Cardiac septum (tissue), 1 donor: Measurements from ENCODE around the gene INPP4B. TPM values are rescaled to one million over a fixed set of nuclear protein-coding genes. Genes with fewer than 3 reads are reported as not detected.
"Not testable (repeated sequence)": the region's sequence is repeated elsewhere in the genome, so short reads cannot be mapped to it uniquely, and the experiment has no call there.

Experiments used
- DNase-seq: peaks from one replicate; pipeline ENCODE4 v3.0.0-alpha.2; 2020; ENCODE audit warnings: low spot score
- intact Hi-C: fragments of 100-400 bp; cut with DNase I; formaldehyde crosslinking; loops from one replicate; pipeline ENCODE4 v1.14.0; 2022
- total RNA-seq: library from RNA; stranded (reverse); fragmentation: NEBNext Ultra II Directional; extraction: Animal tissue kit (Norgen Biotek cat#: 25700); gene quantifications from one replicate; pipeline ENCODE4 v1.2.1, GENCODE V29; 2021
- donor health status: DM: no; HTN: no; CAD: no.

INPP4B gene
- total RNA-seq, 1 donor from 2014 or later = 83.1 TPM

DNA sequence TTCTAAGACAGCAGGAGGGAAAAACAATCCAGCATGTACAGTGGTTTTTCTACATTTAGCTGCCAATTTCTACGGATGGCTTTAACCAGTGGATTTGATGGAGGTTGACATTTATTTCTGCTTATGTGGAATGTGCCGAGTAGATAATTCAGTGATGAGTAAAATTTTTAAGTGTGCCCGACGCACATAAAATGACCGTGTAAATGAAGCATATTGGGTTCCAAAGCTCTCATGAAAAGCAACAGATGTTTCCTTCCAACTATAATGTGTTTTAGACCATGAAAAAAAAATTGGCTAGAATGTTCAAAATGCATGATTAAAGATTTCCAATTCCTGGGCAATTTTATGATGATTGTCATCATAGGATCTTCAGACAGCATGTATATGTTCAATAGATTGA is 14.1 kb downstream of the INPP4B start:
- DNase-seq = no peak
- intact Hi-C loops = no loop called here

DNA sequence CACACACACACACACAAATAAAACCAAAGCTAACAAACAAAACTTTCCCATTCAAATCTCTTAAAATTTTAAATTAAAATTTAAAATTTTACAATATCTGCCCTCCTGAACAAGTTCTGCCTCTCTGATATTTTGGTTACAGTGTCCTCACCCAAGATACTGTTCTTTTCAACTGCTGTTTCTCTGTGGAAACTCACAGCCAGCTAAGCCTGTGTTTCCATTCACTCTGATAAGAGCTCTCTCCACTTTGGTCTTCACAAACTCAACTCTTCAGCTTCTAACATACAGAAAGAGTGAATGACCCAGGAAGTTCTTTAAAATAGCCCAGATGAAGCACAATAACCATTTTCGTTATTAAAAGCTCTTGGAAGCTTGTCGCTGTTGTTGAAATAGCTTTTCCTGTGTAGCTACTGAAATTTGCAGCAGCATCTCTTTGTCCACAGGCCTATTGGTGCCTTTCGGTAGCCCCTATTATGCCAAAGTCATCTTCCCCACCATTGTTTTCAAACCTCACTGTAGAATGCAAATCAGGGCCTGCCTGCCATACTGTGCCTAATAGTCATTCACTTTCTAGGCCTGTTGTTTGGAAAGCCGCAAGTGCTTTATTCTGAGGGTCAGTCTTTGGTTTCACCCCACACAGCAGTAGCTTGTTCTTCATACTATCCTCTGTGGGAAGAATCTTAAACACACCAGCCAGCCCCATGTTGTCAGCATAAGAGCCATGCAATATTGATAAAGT is 19.4 kb downstream of the INPP4B start:
- DNase-seq = no peak

GRCh38 chr4:142824368-142824767 is 21.7 kb downstream of the INPP4B start:
- intact Hi-C loops = no loop called here

More for the DNA sequence above, 19.4 kb downstream of the INPP4B start:
- intact Hi-C loops = no loop called here

GRCh38 chr4:142823796-142824195 is 22.3 kb downstream of the INPP4B start:
- intact Hi-C loops = no loop called here
- DNase-seq = no peak

More at GRCh38 chr4:142824368-142824767, 21.7 kb downstream of the INPP4B start:
- DNase-seq = no peak

DNA sequence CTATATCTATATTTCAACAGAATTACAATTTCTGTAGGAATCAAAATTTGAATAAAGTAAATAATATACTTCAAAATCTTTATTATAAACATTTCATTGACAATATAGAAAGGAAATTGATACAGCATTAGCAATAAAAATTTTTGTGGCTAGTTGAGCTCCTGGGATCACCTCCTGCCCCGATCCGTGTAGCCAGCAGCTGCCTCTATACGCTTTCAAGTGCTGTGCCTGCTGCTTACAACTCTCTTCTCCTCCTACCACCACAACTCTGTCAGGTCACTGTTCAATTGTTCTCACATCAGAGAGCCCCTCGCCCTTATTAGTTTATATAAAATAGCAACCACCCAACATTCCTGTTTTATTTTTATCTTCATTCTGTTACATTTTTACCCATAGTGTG is 27.6 kb downstream of the INPP4B start:
- intact Hi-C loops = no loop called here
- DNase-seq = no peak

DNA sequence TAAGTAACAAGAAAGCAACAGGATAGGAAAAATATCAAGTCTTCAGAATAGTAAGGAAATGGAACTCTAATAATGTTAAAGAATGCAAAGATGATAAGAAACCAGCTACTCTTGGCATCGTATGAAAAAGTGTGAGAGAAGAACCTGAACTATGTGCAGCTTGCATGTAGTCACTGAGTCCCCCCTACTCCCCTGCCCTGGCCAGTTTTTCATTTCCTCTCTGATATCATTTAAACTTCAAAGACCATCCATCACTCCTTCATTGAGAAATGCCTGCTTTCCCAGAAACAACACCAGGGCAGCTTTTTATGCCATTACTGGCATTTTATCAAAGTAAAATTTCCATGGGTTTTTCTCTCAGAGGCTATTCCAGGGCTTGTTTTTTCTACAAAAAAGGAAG is 28.1 kb downstream of the INPP4B start:
- DNase-seq = no peak
- intact Hi-C loops = no loop called here

GRCh38 chr4:142817442-142817841 is 28.7 kb downstream of the INPP4B start:
- intact Hi-C loops = no loop called here
- DNase-seq = no peak

DNA sequence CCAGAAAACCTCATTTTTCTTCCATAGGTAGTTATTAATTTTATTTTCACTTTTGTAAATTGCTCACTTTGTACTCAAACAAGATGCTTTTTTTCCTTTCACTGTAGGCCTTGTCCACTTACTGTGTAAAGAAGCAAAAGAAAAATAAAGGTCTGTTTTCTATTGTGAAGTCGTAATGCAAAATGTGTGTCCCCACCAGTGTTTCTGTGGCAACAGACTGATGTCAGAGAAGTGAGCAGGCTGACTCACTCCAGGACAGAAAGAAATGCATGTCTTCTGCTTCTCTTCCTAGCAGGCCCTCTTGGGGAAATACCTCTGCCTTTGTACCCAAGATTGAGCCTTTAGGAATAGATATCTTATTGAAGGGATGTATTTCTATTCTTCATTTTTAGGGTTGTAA is 30.3 kb downstream of the INPP4B start:
- intact Hi-C loops = no loop called here

GRCh38 chr4:142813388-142813787 is 32.7 kb downstream of the INPP4B start:
- intact Hi-C loops = no loop called here
- no peak for DNase-seq

More for the DNA sequence above, 30.3 kb downstream of the INPP4B start:
- no peak for DNase-seq

DNA sequence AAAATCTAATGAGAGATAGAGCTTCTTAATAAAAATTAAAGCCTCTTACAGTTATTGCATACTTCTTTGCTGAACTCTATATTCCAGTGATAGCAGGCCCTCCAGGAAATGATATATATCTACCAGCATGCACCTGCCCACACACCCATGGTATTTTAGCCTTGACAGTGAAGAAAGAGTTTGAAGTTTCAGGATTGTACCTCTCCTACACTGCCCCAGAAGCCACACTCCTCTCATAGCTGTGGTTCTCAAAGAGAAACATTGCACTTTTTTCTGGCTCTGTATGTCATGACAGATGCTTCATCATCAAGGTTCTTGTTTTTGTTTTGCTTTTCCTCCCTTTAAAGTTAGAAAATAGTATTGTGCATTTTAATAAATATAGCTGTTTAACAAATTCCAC is 34.0 kb downstream of the INPP4B start:
- intact Hi-C loops = no loop called here
- no peak for DNase-seq

GRCh38 chr4:142811034-142811433 is 35.1 kb downstream of the INPP4B start:
- intact Hi-C loops = no loop called here
- DNase-seq = no peak

DNA sequence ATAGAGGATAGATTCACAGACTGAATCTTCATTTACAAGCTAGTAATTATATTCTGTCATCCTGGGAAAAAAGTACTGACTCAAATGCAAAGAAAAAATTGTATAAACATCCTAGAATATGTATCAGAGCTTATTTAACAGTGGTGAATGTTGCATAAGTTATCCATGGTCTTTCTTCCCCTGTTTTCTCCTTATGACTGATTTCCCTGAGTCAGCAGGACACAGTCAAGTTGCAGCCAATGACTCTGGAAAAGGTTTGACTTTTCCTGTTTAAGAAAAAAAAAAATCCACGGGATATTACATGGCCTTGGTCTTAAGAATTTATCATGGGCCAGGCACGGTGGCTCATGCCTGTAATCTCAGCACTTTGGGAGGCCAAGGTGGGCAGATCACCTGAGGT is 36.5 kb downstream of the INPP4B start:
- intact Hi-C loops = no loop called here
- DNase-seq = no peak

DNA sequence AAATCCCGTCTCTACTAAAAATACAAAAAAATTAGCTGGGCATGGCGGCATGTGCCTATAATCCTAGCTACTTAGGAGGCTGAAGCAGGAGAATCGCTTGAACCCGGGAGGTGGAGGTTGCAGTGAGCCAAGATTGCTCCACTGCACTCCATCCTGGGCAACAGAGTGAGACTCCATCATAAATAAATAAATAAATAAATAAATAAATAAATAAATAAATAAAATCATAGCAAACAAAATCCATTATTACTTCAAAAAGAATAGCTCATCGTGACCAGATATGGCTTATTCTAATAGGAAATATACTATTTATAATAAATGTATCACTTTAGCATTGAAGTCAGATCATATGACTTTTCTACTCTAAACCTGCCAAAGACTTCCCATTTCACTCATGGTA is 42.2 kb downstream of the INPP4B start:
- intact Hi-C loops, DNase-seq: not testable (repeated sequence)

DNA sequence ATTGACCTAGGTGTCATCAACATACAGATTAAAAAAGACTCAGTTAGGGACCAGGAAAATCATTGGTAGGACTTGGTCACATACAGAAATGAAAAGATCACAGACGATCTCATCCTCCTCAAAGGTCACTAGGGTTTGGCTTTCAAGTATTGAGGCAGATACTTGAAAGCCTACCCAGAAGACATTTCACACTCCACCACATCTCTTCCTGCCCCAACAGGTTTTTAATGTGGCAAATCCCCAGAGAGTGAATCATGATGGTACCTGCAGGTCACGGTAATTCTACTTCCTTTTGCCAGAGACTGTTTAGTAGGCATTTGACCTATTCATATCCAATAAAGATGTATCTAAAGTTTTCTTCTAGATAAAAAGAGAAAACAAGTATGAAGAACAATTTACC is 44.1 kb downstream of the INPP4B start:
- intact Hi-C loops = no loop called here
- DNase-seq = no peak

- DNase-seq = no peak
- intact Hi-C loops = no loop called here
Measured at GRCh38 chr4:142781114-142781513, 65.0 kb downstream of the INPP4B start.

DNA sequence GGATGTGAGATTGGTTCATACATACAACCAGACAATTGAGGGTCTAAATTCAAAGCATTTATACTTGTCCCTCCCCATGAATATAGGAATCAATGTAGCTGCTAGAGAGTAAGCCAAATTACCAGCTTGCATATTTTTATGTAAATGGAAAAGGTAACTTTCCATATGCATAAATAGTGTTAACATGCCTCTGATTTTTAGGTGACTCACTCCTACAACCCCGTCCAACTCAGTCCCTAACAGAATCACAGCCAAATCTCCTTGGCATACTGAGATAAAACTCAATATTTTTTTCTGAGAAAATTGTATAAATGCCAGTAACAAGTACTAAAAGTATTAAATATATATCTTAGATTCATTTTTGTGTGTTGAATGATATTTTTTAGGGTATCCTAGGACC is 67.2 kb downstream of the INPP4B start:
- DNase-seq = no peak
- intact Hi-C loops = no loop called here

GRCh38 chr4:142778430-142778829 is 67.7 kb downstream of the INPP4B start:
- intact Hi-C loops = no loop called here
- DNase-seq = no peak

GRCh38 chr4:142777045-142777743 is 68.9 kb downstream of the INPP4B start:
- no peak for DNase-seq
- intact Hi-C loops = no loop called here

DNA sequence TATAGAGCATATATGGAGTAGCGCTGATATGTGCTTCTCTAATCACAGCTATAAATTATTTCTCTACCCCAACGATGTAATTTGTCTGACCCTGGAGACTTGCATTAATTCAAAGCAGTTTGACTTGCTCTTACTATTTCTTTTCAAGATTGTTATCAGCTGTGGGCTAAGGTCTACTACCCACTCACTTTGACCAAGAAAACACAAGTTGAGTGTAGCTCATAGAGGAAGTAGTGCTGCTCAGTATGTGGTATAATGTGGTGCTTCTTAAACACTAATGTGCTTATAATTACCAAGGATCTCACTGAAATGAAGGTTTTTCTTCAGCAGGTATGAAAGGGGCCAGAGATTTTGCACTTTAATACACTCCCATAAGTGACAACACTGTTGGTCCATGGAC is 70.1 kb downstream of the INPP4B start:
- intact Hi-C loops = no loop called here
- DNase-seq = no peak

GRCh38 chr4:142773505-142773904 is 72.6 kb downstream of the INPP4B start:
- no peak for DNase-seq
- intact Hi-C loops = no loop called here

DNA sequence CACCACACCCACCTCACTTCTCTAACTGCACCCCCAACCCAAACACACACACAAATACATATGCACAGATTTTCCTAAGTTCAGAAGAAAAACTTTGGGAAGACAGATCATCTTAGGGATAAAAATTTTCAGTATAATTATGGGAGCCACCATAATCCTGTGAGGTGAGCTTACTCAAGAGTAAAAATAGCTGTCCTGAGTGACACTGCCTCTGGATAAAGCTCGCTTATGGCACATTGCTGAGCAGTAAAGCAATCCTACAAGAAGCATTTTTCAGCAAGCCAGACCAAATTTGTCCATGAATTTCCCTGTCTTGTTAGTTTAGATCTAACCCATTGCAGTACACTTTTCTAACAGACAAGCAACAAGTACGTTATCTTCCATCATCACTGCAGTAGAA is 83.8 kb downstream of the INPP4B start:
- DNase-seq = no peak
- intact Hi-C loops = no loop called here
